D721Med (cell line): ENCODE data around the gene TMEM201.

Source experiments
- DNase-seq: peaks from one replicate; pipeline ENCODE4 v3.0.0; 2011; ENCODE audit warnings: low spot score; ENCODE audit not compliant: insufficient read length
- FAIRE-seq: peaks from 2 replicates; lab custom pipeline; 2011; peaks lifted over from hg19 to GRCh38; lab: Jason Lieb, UNC
- TF ChIP-seq, protein P1 (sequence below): IDR thresholded peaks from 2 replicates; pipeline ENCODE4 v1.5.1; 2012; ENCODE audit warnings: mild to moderate bottlenecking, control low read depth; ENCODE audit not compliant: insufficient read depth; ENCODE audit errors: missing control alignments

The TMEM201 gene

GRCh38 chr1:9588551-9589143 is at the start of gene TMEM201:
Gene TMEM201, plus strand, starts transcription at chr1:9588911. Its CDS starts 20 bp downstream, at chr1:9588931.
- DNase-seq (peak; percentile 45), FAIRE-seq (no peak)

GRCh38 chr1:9539165-9539828 is 49.4 kb upstream of the TMEM201 start, which contains the start of gene SLC25A33:
Gene SLC25A33, plus strand, starts transcription at chr1:9539465. Its CDS starts 227 bp downstream, at chr1:9539692.
- FAIRE-seq: no peak

More at GRCh38 chr1:9588551-9589143, at the start of gene TMEM201:
- TF ChIP-seq, protein P1, sequence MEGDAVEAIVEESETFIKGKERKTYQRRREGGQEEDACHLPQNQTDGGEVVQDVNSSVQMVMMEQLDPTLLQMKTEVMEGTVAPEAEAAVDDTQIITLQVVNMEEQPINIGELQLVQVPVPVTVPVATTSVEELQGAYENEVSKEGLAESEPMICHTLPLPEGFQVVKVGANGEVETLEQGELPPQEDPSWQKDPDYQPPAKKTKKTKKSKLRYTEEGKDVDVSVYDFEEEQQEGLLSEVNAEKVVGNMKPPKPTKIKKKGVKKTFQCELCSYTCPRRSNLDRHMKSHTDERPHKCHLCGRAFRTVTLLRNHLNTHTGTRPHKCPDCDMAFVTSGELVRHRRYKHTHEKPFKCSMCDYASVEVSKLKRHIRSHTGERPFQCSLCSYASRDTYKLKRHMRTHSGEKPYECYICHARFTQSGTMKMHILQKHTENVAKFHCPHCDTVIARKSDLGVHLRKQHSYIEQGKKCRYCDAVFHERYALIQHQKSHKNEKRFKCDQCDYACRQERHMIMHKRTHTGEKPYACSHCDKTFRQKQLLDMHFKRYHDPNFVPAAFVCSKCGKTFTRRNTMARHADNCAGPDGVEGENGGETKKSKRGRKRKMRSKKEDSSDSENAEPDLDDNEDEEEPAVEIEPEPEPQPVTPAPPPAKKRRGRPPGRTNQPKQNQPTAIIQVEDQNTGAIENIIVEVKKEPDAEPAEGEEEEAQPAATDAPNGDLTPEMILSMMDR: peak; percentile 48

DNA sequence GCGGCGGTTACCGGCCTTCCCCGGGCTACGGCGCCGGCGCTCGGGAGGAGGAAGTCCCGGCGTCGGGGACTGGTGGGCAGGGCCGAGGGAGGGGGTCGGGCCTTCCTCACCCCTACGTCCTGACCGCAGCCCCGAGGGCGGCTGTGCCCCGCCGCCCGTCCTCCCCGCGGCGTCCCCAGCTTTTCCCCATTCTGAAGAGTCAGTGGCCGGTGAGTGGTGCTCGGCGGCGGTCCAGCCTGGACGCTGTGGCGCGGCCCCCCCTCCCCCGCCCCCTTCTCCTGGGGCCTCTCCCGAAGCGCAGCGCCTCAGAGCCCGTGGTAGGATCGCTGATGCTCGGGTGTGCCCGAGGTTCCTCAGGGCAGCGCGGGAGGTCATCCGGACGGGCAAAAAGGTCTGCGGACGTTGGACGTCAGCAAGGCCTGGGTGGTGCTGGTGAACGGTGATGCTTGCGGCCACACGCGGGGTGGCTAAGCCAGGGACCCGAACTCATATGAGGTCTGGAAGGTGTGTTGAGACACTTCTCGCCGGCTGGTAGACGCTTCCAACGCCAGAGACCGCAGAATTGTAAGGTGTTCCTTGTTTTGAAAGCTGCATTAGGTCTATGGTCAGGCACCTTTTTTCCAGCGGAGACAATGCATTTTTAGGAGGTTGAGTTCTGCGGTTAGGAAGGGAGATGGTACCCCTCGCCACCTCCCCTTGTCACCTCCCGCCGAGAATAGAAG is 48.7 kb upstream of the TMEM201 start:
- DNase-seq (no peak), FAIRE-seq (no peak)
- TF ChIP-seq, protein P1: no peak

More at GRCh38 chr1:9539165-9539828, 49.4 kb upstream of the TMEM201 start, which contains the start of gene SLC25A33:
- TF ChIP-seq, protein P1: no peak
- DNase-seq: peak; percentile 46

DNA sequence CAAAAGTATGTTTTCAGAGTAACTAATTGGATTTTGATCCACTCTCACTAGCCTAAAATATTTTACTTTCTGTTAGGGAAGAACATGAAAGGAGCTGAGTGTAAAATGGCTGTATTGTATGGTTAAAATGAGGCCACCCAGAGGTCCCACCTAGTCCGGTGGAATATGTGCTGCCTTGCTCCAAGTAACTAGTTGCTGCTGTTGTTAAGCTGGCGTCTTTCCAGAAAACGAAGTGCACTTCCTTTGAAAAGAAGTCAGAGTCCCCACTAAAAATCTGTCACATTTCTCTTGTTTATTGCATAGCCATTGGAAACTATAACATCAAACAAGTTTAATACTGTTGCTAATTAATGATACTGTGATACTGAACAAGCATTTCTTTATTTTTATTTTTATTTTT is 46.3 kb upstream of the TMEM201 start:
- DNase-seq (no peak), FAIRE-seq (no peak)
- TF ChIP-seq, protein P1: no peak

DNA sequence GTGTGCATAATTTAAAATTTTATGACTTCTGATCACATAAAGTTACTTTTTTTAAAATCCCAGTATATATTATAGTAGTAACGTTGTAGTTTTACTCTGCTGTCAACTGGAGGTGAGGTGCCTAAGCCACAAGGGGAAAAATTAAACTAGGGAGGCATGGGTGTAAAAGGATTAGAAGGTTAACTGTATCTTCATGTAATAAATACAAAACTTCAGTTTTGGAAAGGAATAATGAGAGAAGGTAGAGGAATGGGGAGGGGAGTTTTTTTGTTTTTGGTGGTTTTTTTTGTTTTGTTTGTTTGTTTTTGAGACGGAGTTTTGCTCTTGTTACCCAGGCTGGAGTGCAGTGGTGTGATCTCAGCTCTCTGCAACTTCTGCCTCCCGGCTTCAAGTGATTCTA is 43.8 kb upstream of the TMEM201 start:
- no peak for FAIRE-seq
- TF ChIP-seq, protein P1: no peak
- no peak for DNase-seq

DNA sequence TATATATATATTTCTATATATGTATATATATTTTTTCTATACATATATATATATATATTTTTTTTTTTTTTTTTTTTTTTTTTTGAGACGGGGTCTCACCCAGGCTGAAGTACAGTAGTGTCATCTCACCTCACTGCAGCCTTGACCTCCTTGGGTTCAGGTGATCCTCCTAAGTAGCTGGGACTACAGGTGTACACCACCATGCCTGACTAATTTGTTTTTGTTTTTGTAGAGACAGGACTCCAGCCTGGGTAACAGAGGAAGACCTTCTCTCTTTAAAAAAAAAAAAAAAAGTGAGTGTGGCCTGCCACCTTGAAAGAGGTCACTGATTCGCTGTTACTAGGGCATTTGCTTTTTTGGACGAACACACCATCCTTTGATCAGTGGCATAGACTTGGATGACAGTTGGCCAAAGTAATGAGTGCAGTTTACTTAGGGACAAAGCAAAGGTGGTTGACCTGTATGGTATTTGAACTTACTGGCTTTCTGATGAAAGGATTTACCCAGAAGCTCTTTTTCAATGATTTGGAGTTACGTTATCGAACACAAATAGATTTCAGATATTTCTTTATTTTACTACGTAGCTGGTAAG is 38.7 kb upstream of the TMEM201 start:
- TF ChIP-seq, protein P1: no peak
- FAIRE-seq (no peak), DNase-seq (no peak)
